NOMO-1 (cell line): ENCODE data around the gene POU5F1.

Source experiments
- DNase-seq, 2 experiments: peaks; one replicate each; lab custom pipeline; 2025; ENCODE audit not compliant: unreplicated experiment in 2 of 2; lab: John Stamatoyannopoulos, UW

The POU5F1 gene

GRCh38 chr6:31144296-31144969 is 26.0 kb downstream of the POU5F1 start:
- DNase-seq: no peak

DNA sequence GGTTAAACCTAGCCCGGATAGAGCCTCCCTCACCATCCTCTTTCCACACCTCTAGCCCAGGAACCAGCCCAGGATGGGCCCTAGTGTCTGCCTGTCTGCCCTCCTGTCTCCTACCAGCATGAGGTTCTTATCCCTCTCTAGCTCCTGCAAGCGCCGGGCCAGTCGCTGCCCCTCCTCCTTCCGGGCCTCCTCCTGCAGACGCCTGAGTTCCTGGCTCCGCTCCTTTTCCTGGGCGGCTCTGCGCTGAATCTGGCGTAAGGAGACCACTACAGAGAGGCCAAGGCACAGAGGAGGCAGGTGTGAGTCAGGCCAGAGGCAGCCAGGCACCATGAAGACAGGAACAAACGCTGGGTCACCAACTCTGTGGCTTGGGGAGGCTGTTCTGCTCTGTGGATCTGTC is 27.3 kb downstream of the POU5F1 start:
- no peak for DNase-seq

GRCh38 chr6:31142361-31142761 is 28.1 kb downstream of the POU5F1 start:
- DNase-seq: no peak

DNA sequence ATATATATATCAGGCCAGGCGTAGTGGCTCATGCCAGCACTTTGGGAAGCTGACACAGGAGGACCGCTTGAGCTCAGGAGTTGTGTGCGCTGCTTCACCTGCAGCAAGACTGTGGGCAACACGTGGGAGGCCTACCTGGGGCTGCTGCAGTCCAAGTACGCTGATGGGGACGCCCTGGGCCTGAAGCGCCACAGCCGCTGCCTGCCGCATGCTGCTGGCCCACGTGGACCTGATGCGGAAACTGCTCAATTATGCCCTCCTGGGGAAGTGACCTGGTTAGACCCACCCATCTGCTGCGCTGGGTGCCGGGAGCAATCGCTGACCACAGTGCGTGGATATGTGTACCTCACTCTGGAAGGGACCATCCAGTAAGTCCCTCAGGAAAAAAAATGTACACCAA is 29.8 kb downstream of the POU5F1 start:
- no peak for DNase-seq

DNA sequence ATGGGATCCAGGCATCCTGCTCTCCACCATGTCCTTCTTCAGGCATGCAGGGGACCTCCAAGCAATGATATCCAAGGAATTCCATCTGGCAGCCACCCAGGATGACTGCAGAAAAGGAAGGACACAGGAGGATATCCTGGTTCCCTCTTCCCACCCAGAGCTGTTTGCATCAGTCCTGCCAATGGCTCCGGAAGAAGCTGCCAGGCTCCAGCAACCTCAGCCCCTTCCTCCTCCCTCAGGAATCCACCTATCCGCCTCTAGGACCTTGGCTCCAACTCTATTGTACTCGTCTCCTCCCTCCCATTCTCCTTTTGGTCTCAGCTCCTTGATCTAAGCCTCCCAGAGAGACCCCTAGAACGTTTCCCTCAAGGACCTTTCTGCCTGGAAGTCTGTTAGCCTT is 30.9 kb downstream of the POU5F1 start:
- DNase-seq: no peak

DNA sequence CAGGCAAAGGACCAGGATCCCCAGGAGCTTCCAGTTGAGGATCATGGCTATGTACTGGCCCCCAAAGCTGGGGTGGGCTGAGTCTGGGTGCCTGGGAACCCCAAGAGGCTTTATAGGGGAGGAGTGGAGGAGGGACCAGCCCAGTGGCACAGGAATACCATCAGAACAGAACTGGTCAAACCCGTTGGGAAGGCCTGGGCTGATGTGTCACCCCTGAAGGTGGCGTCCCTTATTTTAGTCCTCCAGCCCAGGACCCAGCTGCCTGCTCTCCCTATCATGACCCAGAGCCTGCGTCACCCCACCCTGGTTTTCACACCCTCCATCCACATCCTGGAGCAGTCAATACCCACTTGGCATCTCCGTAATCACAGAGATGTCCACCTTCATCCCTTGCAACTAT is 31.5 kb downstream of the POU5F1 start, which contains the start of gene PSORS1C2:
PSORS1C2 (minus strand) TSS at position 85 of the 400 bp plus-strand sequence; CDS start at position 45, 40 bp downstream.
- DNase-seq: no peak

GRCh38 chr6:31135710-31136109 is 34.8 kb downstream of the POU5F1 start:
- no peak for DNase-seq

- no peak for DNase-seq
These were observed 37.7 kb downstream of the POU5F1 start for GRCh38 chr6:31132806-31133205.

GRCh38 chr6:31131595-31131994 is 38.9 kb downstream of the POU5F1 start:
- DNase-seq: no peak

DNA sequence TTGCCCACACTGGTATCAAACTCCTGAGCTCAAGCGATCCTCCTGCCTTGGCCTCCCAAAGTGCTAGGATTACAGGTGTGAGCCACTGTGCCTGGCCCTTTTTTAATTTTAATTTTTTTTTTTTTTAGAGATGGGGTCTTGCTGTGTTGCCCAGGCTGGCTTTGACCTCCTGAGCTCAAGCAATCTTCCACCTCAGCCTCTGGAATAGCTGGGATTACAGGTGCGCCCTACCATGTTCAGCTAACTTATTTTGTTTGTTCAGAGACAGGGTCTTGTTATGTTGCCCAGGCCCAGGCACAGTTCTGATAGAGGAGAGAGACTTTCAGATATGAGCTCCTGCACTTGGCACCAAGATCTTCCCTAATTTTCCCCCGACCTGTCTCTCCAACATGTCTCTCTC is 39.7 kb downstream of the POU5F1 start:
- DNase-seq: no peak

DNA sequence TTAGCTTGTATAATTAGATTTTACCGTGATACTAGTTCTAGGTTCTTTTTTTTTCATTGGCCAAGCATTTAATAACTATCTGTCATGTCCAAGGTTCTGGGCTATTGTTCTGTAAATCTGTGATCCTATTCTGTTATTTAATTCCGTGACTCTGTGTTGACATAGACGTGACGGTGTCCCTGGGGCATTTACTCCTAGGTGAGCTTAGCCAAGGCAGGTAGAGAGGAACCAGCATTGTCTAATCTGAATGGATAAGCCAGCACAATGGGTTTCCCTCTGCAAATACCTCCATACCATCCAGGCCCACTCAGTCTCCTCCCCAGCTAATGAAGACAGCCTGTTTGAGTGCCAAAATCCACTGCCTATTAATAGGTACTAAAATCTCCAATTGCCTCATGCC is 41.4 kb downstream of the POU5F1 start:
- no peak for DNase-seq

GRCh38 chr6:31128093-31128676 is 42.3 kb downstream of the POU5F1 start:
- peak in 1 of 2 experiments; percentile 28 for DNase-seq

- no peak for DNase-seq
These were observed 43.9 kb downstream of the POU5F1 start for GRCh38 chr6:31126396-31127175.

DNA sequence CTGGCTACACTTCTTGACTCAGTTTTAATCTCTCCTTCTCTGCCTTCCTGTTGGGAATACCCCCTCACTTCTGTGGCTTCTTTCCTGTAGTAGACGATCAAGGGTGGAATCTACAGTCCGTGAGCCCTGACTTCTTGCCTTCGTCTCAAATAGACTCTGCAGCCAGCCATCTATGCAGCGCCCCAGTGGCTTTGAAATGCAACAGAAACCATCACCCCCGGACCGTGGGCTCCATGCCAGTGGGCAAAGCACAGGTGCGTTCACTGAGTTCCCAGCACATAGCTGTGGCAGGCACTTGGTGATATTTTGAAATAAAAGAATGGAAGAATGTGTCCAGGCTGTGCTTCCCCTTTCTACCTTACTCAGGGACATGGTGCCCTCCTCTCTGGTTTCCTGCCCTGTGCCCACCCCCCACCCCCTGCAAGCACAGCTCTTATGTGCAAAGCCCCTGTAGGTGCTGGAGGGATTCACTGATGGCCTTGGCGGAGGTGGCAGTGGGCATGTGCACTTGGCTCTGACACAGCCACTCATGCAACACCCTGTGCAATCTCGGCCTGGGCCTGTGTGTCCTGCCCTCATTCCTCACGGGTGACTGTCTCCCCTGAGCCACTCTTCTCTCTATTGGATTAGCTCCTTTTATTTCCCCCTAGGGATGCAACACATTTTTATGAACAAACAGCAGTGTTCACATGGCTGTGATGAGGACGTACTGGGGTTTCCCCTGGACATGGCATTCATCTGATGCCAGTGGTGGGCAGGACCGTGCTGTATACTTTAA is 44.7 kb downstream of the POU5F1 start:
- no peak for DNase-seq

DNA sequence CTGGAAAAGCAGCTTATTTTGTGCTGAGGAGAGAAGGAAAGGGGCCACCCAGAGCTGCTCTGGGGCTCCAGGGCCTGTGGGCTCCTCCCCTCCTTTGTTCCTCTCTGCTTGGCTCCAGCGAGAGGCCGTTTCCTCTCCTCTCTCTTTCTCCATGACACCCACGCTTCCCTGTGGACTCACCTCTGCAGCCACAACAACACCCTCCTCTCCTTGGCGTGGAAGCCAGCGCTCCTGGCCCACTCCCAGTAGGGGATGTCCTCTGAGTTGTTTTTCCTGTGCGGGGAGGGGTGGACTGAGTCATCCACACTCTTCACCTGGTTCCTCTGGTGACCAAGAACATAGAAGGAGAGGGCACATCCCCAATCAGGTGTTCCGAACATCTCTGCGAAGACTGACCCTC is 45.3 kb downstream of the POU5F1 start:
- no peak for DNase-seq

- no peak for DNase-seq
These were observed 47.4 kb downstream of the POU5F1 start for GRCh38 chr6:31122791-31123706.

DNA sequence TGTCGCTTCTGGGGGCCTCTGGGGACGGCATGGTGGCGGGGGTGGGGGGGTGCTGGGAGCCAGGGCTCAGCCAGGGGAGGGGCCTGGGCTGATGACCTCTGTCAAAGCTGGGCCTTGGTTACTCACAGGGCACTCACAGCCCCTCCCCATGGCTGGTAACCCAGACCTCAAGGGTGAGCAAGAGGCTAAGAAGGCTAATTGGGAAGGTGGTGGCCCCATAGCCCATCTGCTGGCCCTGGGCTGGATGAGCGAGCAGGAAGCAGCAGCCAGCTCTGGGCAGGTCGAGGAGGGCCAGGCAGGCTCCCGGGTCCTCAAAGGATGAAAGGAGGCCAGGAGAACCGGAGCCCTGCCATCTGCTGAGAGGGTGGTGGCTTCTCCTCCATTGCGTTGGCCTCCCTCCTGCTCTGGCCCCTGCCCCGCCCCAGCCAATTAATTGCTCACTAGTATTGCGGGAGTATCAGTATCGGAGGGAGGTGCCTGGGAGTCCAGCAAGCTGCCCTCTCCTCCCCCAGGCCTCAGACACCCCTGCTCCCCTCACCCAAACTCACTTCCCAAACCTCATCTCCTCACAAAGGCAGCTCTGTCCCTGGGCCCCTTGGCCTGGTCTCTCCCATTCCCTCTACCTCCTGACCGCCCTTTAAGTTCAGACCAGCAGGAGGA is 49.2 kb downstream of the POU5F1 start:
- no peak for DNase-seq

DNA sequence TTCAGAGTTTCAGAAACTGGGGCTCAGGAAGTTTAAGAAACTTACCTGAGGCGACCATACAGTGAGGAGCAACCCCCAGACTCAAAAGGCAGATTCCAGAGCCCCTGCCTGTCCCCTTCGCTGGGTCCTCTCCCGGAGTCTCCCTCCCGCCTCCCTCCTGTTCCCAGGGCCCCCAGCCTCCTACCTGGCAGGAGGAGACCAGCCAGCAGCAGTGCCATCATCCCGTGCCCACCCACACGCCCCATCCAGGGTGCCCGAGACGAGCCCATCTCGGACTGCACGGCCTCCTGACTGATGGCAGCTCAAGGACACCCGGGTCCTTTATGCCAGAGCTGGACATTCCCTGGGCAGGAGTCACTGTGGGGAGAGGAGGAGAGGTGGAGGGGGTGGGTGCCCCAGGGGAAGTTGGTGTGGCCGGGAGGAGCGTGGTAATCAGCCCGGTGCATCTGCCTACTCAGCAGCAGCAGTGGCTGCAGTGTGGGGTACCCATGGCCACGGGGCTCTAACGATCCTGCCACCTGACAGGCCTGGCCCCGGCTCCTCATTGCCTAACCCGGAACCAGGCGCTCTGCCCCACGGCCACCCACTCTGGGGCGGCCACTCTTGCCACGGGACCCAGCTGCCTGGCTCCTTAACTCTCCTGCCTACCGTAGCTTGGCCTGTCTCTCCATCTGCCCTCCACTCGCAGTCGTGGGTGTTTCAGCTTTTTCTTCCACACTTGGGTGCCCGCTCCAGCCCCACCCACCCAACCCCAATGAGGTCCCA is 50.1 kb downstream of the POU5F1 start, which contains the start of gene CDSN:
CDSN (minus strand) TSS at position 296 of the 765 bp plus-strand sequence; CDS start at position 269, 27 bp downstream.
- no peak for DNase-seq

- no peak for DNase-seq
These were observed 52.3 kb downstream of the POU5F1 start for GRCh38 chr6:31118178-31118577.
